Lung microvascular endothelial cell (primary cell): ENCODE data around the gene ARFGEF2. TPM values are rescaled to one million over a fixed set of nuclear protein-coding genes. Genes with fewer than 3 reads are reported as not detected.
"Not testable (repeated sequence)": the region's sequence is repeated elsewhere in the genome, so short reads cannot be mapped to it uniquely, and the experiment has no call there.

Source experiments
- DNase-seq, 2 donors: peaks; one replicate each; pipeline versions ENCODE4 v3.0.0 to v3.0.0-alpha.2; 2010; ENCODE audit warnings: low read depth in 2 of 2
- total RNA-seq: library from RNA; depleted of rRNA; stranded (reverse); fragments of >200 nt; gene quantifications from 2 replicates; pipeline ENCODE4 v1.2.1, GENCODE V29; 2014

Gene ARFGEF2
- total RNA-seq, 1 donor from 2014 or later = 51.6 TPM

- peak in 1 of 2 donors; percentile 84 for DNase-seq
Observed at GRCh38 chr20:48995589-48995988, 74.1 kb downstream of the ARFGEF2 start.

GRCh38 chr20:48999890-49000870, 78.7 kb downstream of the ARFGEF2 start:
- peak in 1 of 2 donors; percentile 71 for DNase-seq

GRCh38 chr20:49001741-49002140, 80.2 kb downstream of the ARFGEF2 start:
- no peak for DNase-seq

GRCh38 chr20:49006446-49006980, 85.0 kb downstream of the ARFGEF2 start:
- no peak for DNase-seq

GRCh38 chr20:49009899-49010631, 88.6 kb downstream of the ARFGEF2 start:
- no peak for DNase-seq

GRCh38 chr20:49024220-49024619, 102.7 kb downstream of the ARFGEF2 start:
- no peak for DNase-seq

- not testable (repeated sequence) for DNase-seq
Observed at GRCh38 chr20:49028177-49028576, 106.7 kb downstream of the ARFGEF2 start.

GRCh38 chr20:49028684-49029083, 107.2 kb downstream of the ARFGEF2 start:
- peak; percentile 30 to 46 for DNase-seq

GRCh38 chr20:49029203-49029602, 107.7 kb downstream of the ARFGEF2 start:
- no peak for DNase-seq

GRCh38 chr20:49030954-49031619, 109.6 kb downstream of the ARFGEF2 start:
- DNase-seq = no peak

GRCh38 chr20:49032455-49032854, 110.9 kb downstream of the ARFGEF2 start:
- no peak for DNase-seq

- DNase-seq = no peak
Observed at GRCh38 chr20:49034070-49034732, 112.7 kb downstream of the ARFGEF2 start.

- no peak for DNase-seq
Observed at GRCh38 chr20:49037962-49038387, 116.5 kb downstream of the ARFGEF2 start.

- DNase-seq = no peak
Observed at GRCh38 chr20:49039854-49040253, 118.3 kb downstream of the ARFGEF2 start.

- DNase-seq = no peak
Observed at GRCh38 chr20:49043000-49043399, 121.5 kb downstream of the ARFGEF2 start.

GRCh38 chr20:49045440-49046086, 124.1 kb downstream of the ARFGEF2 start:
- DNase-seq = peak; percentile 57 to 66

- peak; percentile 96 to 98 for DNase-seq
Observed at GRCh38 chr20:49046087-49046900, 124.8 kb downstream of the ARFGEF2 start, which contains the start of gene CSE1L. CSE1L (plus strand) TSS chr20:49046312; CDS start chr20:49058464, 12,152 bp downstream.

GRCh38 chr20:49052334-49052733, 130.8 kb downstream of the ARFGEF2 start:
- peak in 1 of 2 donors; percentile 25 for DNase-seq

GRCh38 chr20:49054056-49054643, 132.6 kb downstream of the ARFGEF2 start:
- DNase-seq = peak; percentile 76 to 86
